Ectodermal cell (in vitro differentiated cells): ENCODE data around the gene PLA2G2F. TPM values are rescaled to one million over a fixed set of nuclear protein-coding genes. Genes with fewer than 3 reads are reported as not detected.

ENCODE experiments used
- H3K27ac ChIP-seq: 2 replicates; pipeline ENCODE4 v1.7.0; 2013; ENCODE audit warnings: mild to moderate bottlenecking, low read depth, low read length; ENCODE audit not compliant: insufficient read depth, poor library complexity, severe bottlenecking
- H3K27me3 ChIP-seq: 2 replicates; pipeline ENCODE4 v1.7.0; 2013; ENCODE audit warnings: mild to moderate bottlenecking, low read length; ENCODE audit not compliant: insufficient read depth, control insufficient read depth, poor library complexity, severe bottlenecking
- H3K36me3 ChIP-seq: one replicate; pipeline ENCODE4 v1.7.0; 2013; ENCODE audit warnings: low read length; ENCODE audit not compliant: control insufficient read depth, insufficient read depth
- H3K4me1 ChIP-seq: one replicate; pipeline ENCODE4 v1.7.0; 2013; ENCODE audit warnings: low read length; ENCODE audit not compliant: control insufficient read depth, insufficient read depth
- H3K4me3 ChIP-seq: 2 replicates; pipeline ENCODE4 v1.7.0; 2013; ENCODE audit warnings: low read depth, low read length, control low read depth; ENCODE audit not compliant: insufficient read depth
- H3K9me3 ChIP-seq: 2 replicates; pipeline ENCODE4 v1.7.0; 2013; ENCODE audit warnings: mild to moderate bottlenecking, low read length, moderate library complexity; ENCODE audit not compliant: control insufficient read depth
- WGBS, 2 experiments: methylation state at CpG; one replicate each; pipeline ENCODE4 v1.1.7; 2013; ENCODE audit warnings: missing lambda C conversion rate in 2 of 2; 5-methylcytosine and 5-hydroxymethylcytosine counted together
- polyA plus RNA-seq, 4 experiments: library from polyadenylated mRNA; stranded (reverse); fragments of 50-300 nt; gene quantifications; one replicate each; pipeline ENCODE4 v1.2.3, GENCODE V29; 2013

PLA2G2F gene, protein sequence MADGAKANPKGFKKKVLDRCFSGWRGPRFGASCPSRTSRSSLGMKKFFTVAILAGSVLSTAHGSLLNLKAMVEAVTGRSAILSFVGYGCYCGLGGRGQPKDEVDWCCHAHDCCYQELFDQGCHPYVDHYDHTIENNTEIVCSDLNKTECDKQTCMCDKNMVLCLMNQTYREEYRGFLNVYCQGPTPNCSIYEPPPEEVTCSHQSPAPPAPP
- polyA plus RNA-seq (2013, experiment 1 of 4), result not detected
- not detected for polyA plus RNA-seq (2013, experiment 2 of 4)
- not detected for polyA plus RNA-seq (2013, experiment 3 of 4)
- not detected for polyA plus RNA-seq (2013, experiment 4 of 4)

DNA sequence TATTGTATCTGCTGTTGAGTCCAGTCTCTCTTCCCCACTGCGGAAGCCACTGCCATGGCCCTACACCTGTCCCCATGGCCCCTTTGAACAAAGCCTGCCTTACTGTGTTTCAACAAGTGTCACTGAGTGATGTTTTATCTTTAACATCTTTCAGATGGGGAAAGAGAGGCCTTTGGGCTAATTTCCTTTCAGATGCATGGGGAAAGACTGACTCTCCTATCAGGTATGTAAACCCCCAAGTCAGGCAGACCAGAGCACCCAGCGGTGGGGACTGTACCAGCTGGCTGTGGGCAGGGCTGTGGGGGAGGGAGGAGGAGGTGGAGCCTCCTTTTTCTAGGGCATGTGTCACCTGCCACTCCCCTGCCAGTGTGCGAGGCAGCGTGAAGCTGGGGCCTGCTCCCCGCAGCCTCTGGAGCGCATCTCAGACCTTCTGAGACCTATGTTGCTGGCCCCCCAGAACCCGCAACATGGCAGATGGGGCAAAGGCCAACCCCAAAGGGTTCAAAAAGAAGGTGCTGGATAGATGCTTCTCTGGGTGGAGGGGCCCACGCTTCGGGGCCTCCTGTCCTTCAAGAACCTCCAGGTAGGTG, at the start of gene PLA2G2F:
Gene PLA2G2F (plus strand): TSS at position 363 of the 590 bp plus-strand sequence. CDS start 105 bp downstream, at position 468.
- no peaks in the 10 kb centered on the region for H3K27me3 ChIP-seq
- H3K9me3 ChIP-seq, result no peaks in the 10 kb centered on the region
- no peaks in the 10 kb centered on the region for H3K4me1 ChIP-seq
- 91% methylated on average over 9 of the region's 9 CpGs for WGBS, 2 experiments
- H3K27ac ChIP-seq, result no peak within 1 kb of the TSS
- H3K36me3 ChIP-seq, result no peaks in the 10 kb centered on the region
- no peak within 1 kb of the TSS for H3K4me3 ChIP-seq

DNA sequence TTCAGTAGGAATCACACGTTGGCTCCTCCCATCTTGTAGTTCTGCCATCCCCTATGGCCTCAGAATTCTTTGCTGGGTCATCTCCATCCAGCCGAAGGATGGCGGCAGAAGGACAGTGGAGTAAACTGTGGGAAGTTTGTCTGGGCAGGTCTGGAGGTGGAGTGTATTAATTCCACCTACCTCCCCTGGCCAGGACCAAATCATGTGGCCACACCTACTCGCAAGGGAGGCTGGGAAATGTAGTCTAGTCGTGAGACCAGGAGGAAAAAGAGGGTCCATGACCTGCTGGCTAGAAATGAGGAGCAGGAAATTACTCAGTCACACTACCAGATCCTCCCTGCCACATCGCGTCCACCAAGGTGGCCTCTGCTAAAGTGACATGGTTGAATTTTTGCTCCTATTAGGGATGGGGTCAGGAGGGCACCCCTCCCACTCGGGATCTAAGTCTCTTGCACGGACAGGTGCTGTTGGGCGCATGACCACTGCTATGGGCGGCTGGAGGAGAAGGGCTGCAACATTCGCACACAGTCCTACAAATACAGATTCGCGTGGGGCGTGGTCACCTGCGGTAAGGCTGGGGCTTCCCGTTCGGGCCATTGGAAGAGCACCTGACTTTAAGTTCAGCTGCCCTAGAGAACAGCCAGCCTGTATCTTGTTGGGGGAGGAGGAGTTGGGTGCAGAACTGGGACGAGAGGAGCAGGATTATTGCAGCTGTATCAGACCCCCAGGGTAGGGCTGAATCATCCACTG, 49.6 kb upstream of the PLA2G2F start:
- H3K27ac ChIP-seq, result no peak overlapping the region
- no peaks in the 10 kb centered on the region for H3K9me3 ChIP-seq
- WGBS, 2 experiments, result 91 to 92% methylated on average over 19 of the region's 19 CpGs
- H3K4me1 ChIP-seq, result no peaks in the 10 kb centered on the region
- H3K4me3 ChIP-seq, result no peak overlapping the region
- no peaks in the 10 kb centered on the region for H3K27me3 ChIP-seq
- H3K36me3 ChIP-seq, result no peaks in the 10 kb centered on the region

GRCh38 chr1:20090119-20090518, 49.0 kb upstream of the PLA2G2F start:
- H3K4me1 ChIP-seq, result no peaks in the 10 kb centered on the region
- H3K4me3 ChIP-seq, result no peak overlapping the region
- no peak overlapping the region for H3K27ac ChIP-seq
- H3K27me3 ChIP-seq, result no peaks in the 10 kb centered on the region
- no peaks in the 10 kb centered on the region for H3K9me3 ChIP-seq
- 92 to 95% methylated on average over 3 of the region's 3 CpGs for WGBS, 2 experiments
- H3K36me3 ChIP-seq, result no peaks in the 10 kb centered on the region

- WGBS, 2 experiments, result 91 to 92% methylated on average over 6 of the region's 6 CpGs
- Histone ChIP-seq H3K4me3 (no peak overlapping the region), H3K9me3 (no peaks in the 10 kb centered on the region), H3K27me3 (no peaks in the 10 kb centered on the region), H3K36me3 (no peaks in the 10 kb centered on the region), H3K27ac (no peak overlapping the region), H3K4me1 (no peaks in the 10 kb centered on the region)
Observed at GRCh38 chr1:20090641-20091040, 48.5 kb upstream of the PLA2G2F start.

- no peak overlapping the region for H3K27ac ChIP-seq
- H3K4me3 ChIP-seq, result no peak overlapping the region
- H3K27me3 ChIP-seq, result no peaks in the 10 kb centered on the region
- WGBS, 2 experiments, result 93 to 95% methylated on average over 5 of the region's 5 CpGs
- H3K9me3 ChIP-seq, result peaks cover 4% of the 10 kb centered on the region
- no peaks in the 10 kb centered on the region for H3K4me1 ChIP-seq
- H3K36me3 ChIP-seq, result no peaks in the 10 kb centered on the region
Observed at GRCh38 chr1:20093303-20093702, 45.8 kb upstream of the PLA2G2F start.

DNA sequence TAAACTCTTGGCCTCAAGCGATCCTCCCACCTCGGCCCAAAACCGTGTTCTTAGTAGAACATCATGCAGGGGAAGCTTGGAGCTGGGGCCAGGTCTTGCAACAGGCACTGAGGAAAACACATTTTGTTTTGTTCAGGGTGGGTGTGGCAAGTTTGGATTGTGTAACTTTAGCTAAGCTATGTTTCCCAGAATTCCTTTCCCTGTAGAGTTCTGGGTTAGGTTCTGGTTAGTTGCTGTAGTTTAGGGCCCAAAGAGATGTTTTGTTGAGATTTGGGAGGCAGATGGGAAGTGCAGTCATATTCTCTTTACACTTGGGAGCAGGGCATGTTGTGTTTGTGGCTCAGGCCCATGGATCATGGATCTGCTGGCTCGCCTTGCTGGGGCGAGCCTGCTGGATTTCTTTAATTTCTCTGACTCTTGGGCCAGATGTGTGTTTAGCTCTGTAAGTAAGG, 45.2 kb upstream of the PLA2G2F start:
- Histone ChIP-seq H3K4me1 (no peaks in the 10 kb centered on the region), H3K4me3 (no peak overlapping the region), H3K36me3 (no peaks in the 10 kb centered on the region), H3K9me3 (peaks cover 4% of the 10 kb centered on the region), H3K27ac (no peak overlapping the region), H3K27me3 (no peaks in the 10 kb centered on the region)
- WGBS, 2 experiments, result 94 to 95% methylated on average over 5 of the region's 5 CpGs

GRCh38 chr1:20095564-20096434, 43.3 kb upstream of the PLA2G2F start:
- Histone ChIP-seq H3K4me3 (no peak overlapping the region), H3K9me3 (peaks cover 4% of the 10 kb centered on the region), H3K27me3 (no peaks in the 10 kb centered on the region), H3K4me1 (no peaks in the 10 kb centered on the region), H3K36me3 (no peaks in the 10 kb centered on the region), H3K27ac (no peak overlapping the region)
- 73 to 84% methylated on average over 5 of the region's 5 CpGs for WGBS, 2 experiments

- no peaks in the 10 kb centered on the region for H3K27me3 ChIP-seq
- H3K4me3 ChIP-seq, result no peak overlapping the region
- 85 to 91% methylated on average over 7 of the region's 7 CpGs for WGBS, 2 experiments
- no peak overlapping the region for H3K27ac ChIP-seq
- H3K9me3 ChIP-seq, result peaks cover 4% of the 10 kb centered on the region
- H3K4me1 ChIP-seq, result no peaks in the 10 kb centered on the region
- no peaks in the 10 kb centered on the region for H3K36me3 ChIP-seq
Observed at GRCh38 chr1:20096840-20097447, 42.2 kb upstream of the PLA2G2F start.

GRCh38 chr1:20099533-20099932, 39.6 kb upstream of the PLA2G2F start:
- H3K9me3 ChIP-seq, result peaks cover 4% of the 10 kb centered on the region
- H3K4me1 ChIP-seq, result no peaks in the 10 kb centered on the region
- H3K4me3 ChIP-seq, result no peak overlapping the region
- WGBS, 2 experiments, result 85% methylated on average over 3 of the region's 3 CpGs
- H3K27ac ChIP-seq, result no peak overlapping the region
- H3K27me3 ChIP-seq, result no peaks in the 10 kb centered on the region
- no peaks in the 10 kb centered on the region for H3K36me3 ChIP-seq
